SK-N-SH (cell line): ENCODE data around the gene PHLPP2. TPM values are rescaled to one million over a fixed set of nuclear protein-coding genes. Genes with fewer than 3 reads are reported as not detected.

Experiments used
- CTCF ChIA-PET: fragments of 300-600, 350-600 bp; formaldehyde crosslinking; extraction: SDS; loops from one replicate; lab custom pipeline; 2021; lab: Yijun Ruan, JAX
- POLR2A ChIA-PET: fragments of 350-600 bp; sonication (Branson Sonifier 250); formaldehyde crosslinking; extraction: SDS; loops from one replicate; lab custom pipeline; 2020; ENCODE audit warnings: antibody characterized with exemption, inconsistent platforms; lab: Yijun Ruan, JAX
- DNase-seq: peaks from one replicate; pipeline ENCODE4 v3.0.0; 2012
- H2AFZ ChIP-seq: fragments of 200-600 bp; sonication (generic); 2 replicates; pipeline ENCODE4 v1.8.1; 2016; ENCODE audit warnings: antibody characterized with exemption, mild to moderate bottlenecking, low read depth
- H3F3A ChIP-seq: fragments of 200-600 bp; sonication (generic); replicated peaks from 2 replicates; pipeline ENCODE3; 2016; ENCODE audit warnings: antibody characterized with exemption, mild to moderate bottlenecking; ENCODE audit not compliant: insufficient read depth
- H3K27ac ChIP-seq, 2 experiments: fragments of 200-500 bp in 1 of 2; fragments of 200-600 bp in 1 of 2; sonication (Bioruptor generic) in 1 of 2; sonication (generic), shearing (Covaris generic) in 1 of 2; 2 replicates each; pipeline versions ENCODE4 v1.5.1 to v1.6.1; 2014 to 2016; ENCODE audit warnings: low read depth in 2 of 2, inconsistent platforms in 1 of 2, low read length in 1 of 2, mild to moderate bottlenecking in 1 of 2, mixed read lengths in 1 of 2
- H3K27me3 ChIP-seq: fragments of 200-600 bp; sonication (generic), shearing (Covaris generic); 2 replicates; pipeline ENCODE4 v1.6.1; 2016; ENCODE audit warnings: mixed run types; ENCODE audit not compliant: insufficient read depth
- H3K36me3 ChIP-seq, 2 experiments: fragments of 200-500 bp in 1 of 2; fragments of 200-600 bp in 1 of 2; sonication (Bioruptor generic) in 1 of 2; sonication (generic) in 1 of 2; replicated peaks in 1 of 2; 2 replicates each; pipeline versions ENCODE3 to v1.5.1; 2014 to 2016; ENCODE audit warnings: low read length in 1 of 2, mild to moderate bottlenecking in 1 of 2; ENCODE audit not compliant: insufficient read depth in 2 of 2, control insufficient read depth in 1 of 2
- H3K4me1 ChIP-seq, 2 experiments: fragments of 200-500 bp in 1 of 2; fragments of 200-600 bp in 1 of 2; sonication (Bioruptor generic) in 1 of 2; sonication (generic), shearing (Covaris generic) in 1 of 2; 2 replicates each; pipeline versions ENCODE4 v1.5.1 to v1.6.1; 2014 to 2016; ENCODE audit warnings: low read depth in 1 of 2, low read length in 1 of 2, mixed run types in 1 of 2; ENCODE audit not compliant: insufficient read depth in 2 of 2, control insufficient read depth in 1 of 2
- H3K4me2 ChIP-seq: fragments of 200-600 bp; sonication (generic), shearing (Covaris generic); 2 replicates; pipeline ENCODE4 v1.6.1; 2017; ENCODE audit warnings: mixed run types
- H3K4me3 ChIP-seq, 2 experiments: fragments of 200-500 bp in 1 of 2; fragments of 200-600 bp in 1 of 2; sonication (Bioruptor generic) in 1 of 2; sonication (generic), shearing (Covaris generic) in 1 of 2; 2 replicates each; pipeline versions ENCODE4 v1.5.1 to v1.8.1; 2014 to 2016; ENCODE audit warnings: low read depth in 2 of 2, inconsistent platforms in 1 of 2, low read length in 1 of 2, mild to moderate bottlenecking in 1 of 2, mixed read lengths in 1 of 2, moderate library complexity in 1 of 2
- H3K79me2 ChIP-seq: fragments of 200-600 bp; sonication (generic); 2 replicates; pipeline ENCODE4 v1.8.1; 2017; ENCODE audit warnings: mild to moderate bottlenecking; ENCODE audit not compliant: insufficient read depth
- H3K9ac ChIP-seq: fragments of 200-600 bp; sonication (generic); 2 replicates; pipeline ENCODE4 v1.6.1; 2017; ENCODE audit warnings: mixed run types
- H3K9me2 ChIP-seq: fragments of 200-600 bp; sonication (generic); 2 replicates; pipeline ENCODE4 v1.6.1; 2017; ENCODE audit warnings: mixed run types
- H3K9me3 ChIP-seq: fragments of 200-600 bp; sonication (generic); 2 replicates; pipeline ENCODE4 v1.6.1; 2017; ENCODE audit warnings: mixed run types, mild to moderate bottlenecking, moderate library complexity
- H4K20me1 ChIP-seq: fragments of 200-600 bp; sonication (generic); 2 replicates; pipeline ENCODE4 v1.6.1; 2017; ENCODE audit warnings: mild to moderate bottlenecking, mixed run types; ENCODE audit not compliant: insufficient read depth
- CTCF ChIP-seq: fragments of 200-600 bp; sonication (generic); IDR thresholded peaks from 2 replicates; pipeline ENCODE4 v1.6.1; 2017; ENCODE audit warnings: antibody characterized with exemption, mild to moderate bottlenecking, moderate library complexity
- EP300 ChIP-seq, 2 experiments: IDR thresholded peaks; 2 replicates each; pipeline versions ENCODE4 v1.4.0 to v1.6.1; 2012; ENCODE audit warnings: borderline replicate concordance in 1 of 2, low read depth in 1 of 2, low read length in 1 of 2
- FOSL2 ChIP-seq: IDR thresholded peaks from 2 replicates; pipeline ENCODE4 v1.4.0; 2012; ENCODE audit warnings: low read depth, mild to moderate bottlenecking, moderate library complexity, borderline replicate concordance
- FOXJ3 ChIP-seq: sonication (generic); formaldehyde crosslinking; IDR thresholded peaks from 2 replicates; pipeline ENCODE4 v1.5.1; 2020; ENCODE audit warnings: mild to moderate bottlenecking, missing genetic modification reagents
- GATA2 ChIP-seq: sonication (generic); formaldehyde crosslinking; IDR thresholded peaks from 2 replicates; pipeline ENCODE4 v1.5.0; 2020; ENCODE audit warnings: mild to moderate bottlenecking, missing genetic modification reagents
- NFIC ChIP-seq: IDR thresholded peaks from 2 replicates; pipeline ENCODE4 v1.4.0; 2012; ENCODE audit warnings: borderline replicate concordance
- NRF1 ChIP-seq: IDR thresholded peaks from 2 replicates; pipeline ENCODE4 v1.6.1; 2012; ENCODE audit warnings: low read depth, mild to moderate bottlenecking, low read length
- PBX3 ChIP-seq: IDR thresholded peaks from 2 replicates; pipeline ENCODE4; 2012
- RAD21 ChIP-seq: IDR thresholded peaks from 2 replicates; pipeline ENCODE4 v1.6.1; 2012; ENCODE audit warnings: mild to moderate bottlenecking, low read length
- RCOR1 ChIP-seq: fragments of 150-350 bp; IDR thresholded peaks from 2 replicates; pipeline ENCODE4 v1.6.1; 2017; ENCODE audit warnings: antibody characterized with exemption, low read length
- RFX5 ChIP-seq: IDR thresholded peaks from 2 replicates; pipeline ENCODE4 v1.6.1; 2012; ENCODE audit warnings: mild to moderate bottlenecking, improper control_type of control experiment, low read length
- SIN3A ChIP-seq: IDR thresholded peaks from 2 replicates; pipeline ENCODE4 v1.6.1; 2012; ENCODE audit warnings: low read depth, mild to moderate bottlenecking, low read length, moderate library complexity, borderline replicate concordance
- TAF1 ChIP-seq: IDR thresholded peaks from 2 replicates; pipeline ENCODE4 v1.6.1; 2012; ENCODE audit warnings: low read depth, mild to moderate bottlenecking, low read length, moderate library complexity, borderline replicate concordance
- YY1 ChIP-seq: IDR thresholded peaks from 2 replicates; pipeline ENCODE4 v1.4.0; 2012; ENCODE audit warnings: low read depth, mild to moderate bottlenecking
- ZBTB33 ChIP-seq: IDR thresholded peaks from 2 replicates; pipeline ENCODE4 v1.4.0; 2012; ENCODE audit warnings: low read depth, borderline replicate concordance
- WGBS: methylation state at CpG from one replicate; pipeline ENCODE4 v1.1.6; 2017; ENCODE audit warnings: low lambda C conversion rate; 5-methylcytosine and 5-hydroxymethylcytosine counted together
- polyA plus RNA-seq, 3 experiments: library from polyadenylated mRNA; depleted of rRNA; stranded (reverse); fragments of >200 nt; gene quantifications; 2 replicates each; pipeline ENCODE4 v1.2.3, GENCODE V29; 2012

PHLPP2 gene
- polyA plus RNA-seq, 1 of the 3 experiments (the other 2 are of a cell fraction): 5.5 TPM

GRCh38 chr16:71734511-71734910 lies 10.0 kb upstream of the PHLPP2 start:
- Histone ChIP-seq H3K4me1 (no peaks in the 10 kb centered on the region), H3K4me3 (no peak overlapping the region), H3K36me3 (peaks cover 65% of the 10 kb centered on the region in 2 experiments), H3K9me3 (no peaks in the 10 kb centered on the region)
- DNase-seq: no peak
- TF ChIP-seq NRF1: no peak
- TF ChIP-seq FOXJ3 (CRISPR knock-in tag): no peak
- TF ChIP-seq TAF1: no peak
- no peak for TF ChIP-seq PBX3
- no peak for TF ChIP-seq CTCF
- TF ChIP-seq YY1: no peak
- TF ChIP-seq RAD21: no peak
- no peak for TF ChIP-seq RCOR1
- TF ChIP-seq SIN3A: no peak
- TF ChIP-seq, all 33 proteins: peak for 0
- no peaks in the 10 kb centered on the region for H3K9me2 ChIP-seq
- peaks cover 6% of the 10 kb centered on the region for H3F3A ChIP-seq
- no peaks in the 10 kb centered on the region; the same call in 1 of the 2 replicates for H3K79me2 ChIP-seq
- H2AFZ ChIP-seq: no peak overlapping the region
- no peak overlapping the region for H3K9ac ChIP-seq
- CTCF ChIA-PET: interaction anchor here (0.9 kb wide), 1 partner anchor 169 kb away, joined by 3 read pairs; no protein-coding TSS in a partner anchor
- POLR2A ChIA-PET: no interaction called here
- H3K27me3 ChIP-seq: no peaks in the 10 kb centered on the region
- H4K20me1 ChIP-seq: no peaks in the 10 kb centered on the region
- H3K4me2 ChIP-seq: no peak overlapping the region
- H3K27ac ChIP-seq: no peak overlapping the region
- 91% methylated on average over 5 of the region's 5 CpGs for WGBS

GRCh38 chr16:71732587-71732986 lies 8.1 kb upstream of the PHLPP2 start:
- Histone ChIP-seq H3K4me1 (no peaks in the 10 kb centered on the region), H3K9me2 (no peaks in the 10 kb centered on the region), H3K4me3 (no peak overlapping the region), H2AFZ (no peak overlapping the region), H3K36me3 (peaks cover 60 to 61% of the 10 kb centered on the region in 2 experiments), H4K20me1 (no peaks in the 10 kb centered on the region), H3K9ac (no peak overlapping the region), H3K79me2 (no peaks in the 10 kb centered on the region; the same call in 1 of the 2 replicates), H3K4me2 (no peak overlapping the region), H3F3A (peaks cover 6% of the 10 kb centered on the region), H3K27ac (no peak overlapping the region), H3K27me3 (no peaks in the 10 kb centered on the region), H3K9me3 (no peaks in the 10 kb centered on the region)
- TF ChIP-seq FOSL2 (no peak), EP300 (IDR thresholded peaks at IDR 0.05; ENCODE audit: borderline replicate concordance in 1 of 2, low read depth in 1 of 2, low read length in 1 of 2) (no peak), GATA2 (CRISPR knock-in tag) (no peak), RAD21 (no peak), ZBTB33 (no peak), NFIC (no peak), YY1 (no peak), RFX5 (no peak)
- WGBS: 92% methylated on average over 3 of the region's 3 CpGs
- ChIA-PET CTCF (interaction anchor here (1.4 to 1.8 kb wide), 2 partner anchors 13 to 121 kb away, joined by 5 to 6 read pairs; no protein-coding TSS in a partner anchor), POLR2A (no interaction called here)
- DNase-seq: no peak
